NCI-H446 (cell line): Measurements from ENCODE around the gene ANKRD11.

Source experiments
- DNase-seq, 2 experiments: peaks; one replicate each; lab custom pipeline; 2025; lab: John Stamatoyannopoulos, UW

ANKRD11 gene

GRCh38 chr16:89297156-89297874 is 193.0 kb downstream of the ANKRD11 start:
- no peak for DNase-seq

- no peak for DNase-seq
Measured at GRCh38 chr16:89295915-89296314, 194.4 kb downstream of the ANKRD11 start.

GRCh38 chr16:89295071-89295900 is 195.1 kb downstream of the ANKRD11 start:
- no peak for DNase-seq

GRCh38 chr16:89294486-89294885 is 195.9 kb downstream of the ANKRD11 start:
- DNase-seq = no peak

- no peak for DNase-seq
Measured at GRCh38 chr16:89293276-89294143, 196.9 kb downstream of the ANKRD11 start.

- DNase-seq = no peak
Measured at GRCh38 chr16:89292443-89293078, 197.8 kb downstream of the ANKRD11 start.

GRCh38 chr16:89291776-89292175 is 198.6 kb downstream of the ANKRD11 start:
- no peak for DNase-seq

GRCh38 chr16:89291363-89291762 is 199.0 kb downstream of the ANKRD11 start:
- no peak for DNase-seq

GRCh38 chr16:89290887-89291286 is 199.5 kb downstream of the ANKRD11 start:
- no peak for DNase-seq

GRCh38 chr16:89290472-89290871 is 199.9 kb downstream of the ANKRD11 start:
- no peak for DNase-seq

- DNase-seq = peak in 1 of 2 experiments; percentile 34
Measured at GRCh38 chr16:89289428-89290395, 200.6 kb downstream of the ANKRD11 start.

- DNase-seq = no peak
Measured at GRCh38 chr16:89288966-89289365, 201.4 kb downstream of the ANKRD11 start.

GRCh38 chr16:89288577-89288844 is 201.8 kb downstream of the ANKRD11 start:
- DNase-seq = no peak

GRCh38 chr16:89287777-89288576 is 202.4 kb downstream of the ANKRD11 start:
- no peak for DNase-seq

- DNase-seq = no peak
Measured at GRCh38 chr16:89286096-89286495, 204.3 kb downstream of the ANKRD11 start.

GRCh38 chr16:89285381-89285780 is 205.0 kb downstream of the ANKRD11 start:
- no peak for DNase-seq

- no peak for DNase-seq
Measured at GRCh38 chr16:89283449-89283848, 206.9 kb downstream of the ANKRD11 start.

- no peak for DNase-seq
Measured at GRCh38 chr16:89282523-89282922, 207.8 kb downstream of the ANKRD11 start.

- DNase-seq = no peak
Measured at GRCh38 chr16:89281829-89282228, 208.5 kb downstream of the ANKRD11 start.

- no peak for DNase-seq
Measured at GRCh38 chr16:89281189-89281577, 209.2 kb downstream of the ANKRD11 start.
